ENCODE data around the gene ADAMTS10. TPM values are rescaled to one million over a fixed set of nuclear protein-coding genes. Genes with fewer than 3 reads are reported as not detected.

The ADAMTS10 gene
- total RNA-seq, 2 experiments from 2014 or later, result not detected

- ChIA-PET CTCF (ENCODE audit: unreplicated experiment) (no interaction called here), POLR2A (interaction anchor here (0.6 kb wide), 1 partner anchor 88 kb away, joined by 3 read pairs; no protein-coding TSS in a partner anchor)
- H3K27ac ChIP-seq (ENCODE audit: low read depth, low read length, poor library complexity, severe bottlenecking), result no peak overlapping the region
- intact Hi-C loops (cut with micrococcal nuclease; ENCODE audit: unreplicated experiment), result no loop called here
- DNase-seq (ENCODE audit: low spot score), result peak; percentile 30
- no peaks in the 10 kb centered on the region for H3K9me2 ChIP-seq (ENCODE audit: insufficient read depth, low read length)
- H3K9me3 ChIP-seq (ENCODE audit: low read length), result 0 out of 2 replicates have a peak, but pooled peaks cover 9% of the 10 kb centered on the region
- H3K4me3 ChIP-seq (ENCODE audit: low read depth, low read length, poor library complexity, severe bottlenecking), result no peak overlapping the region
- BruUV-seq (replicated peaks), result no TSS peak
- H3K79me2 ChIP-seq (ENCODE audit: insufficient read depth, low read depth, low read length), result no peaks in the 10 kb centered on the region
- no peak overlapping the region for H3K4me2 ChIP-seq (ENCODE audit: low read length)
- no peaks in the 10 kb centered on the region for H3K36me3 ChIP-seq (ENCODE audit: insufficient read depth, low read length)
- no peaks in the 10 kb centered on the region for H4K20me1 ChIP-seq (ENCODE audit: insufficient read depth, low read length)
- TF ChIP-seq CTCF (conservative IDR thresholded peaks at IDR 0.05; ENCODE audit: low read length), result no peak
- no peaks in the 10 kb centered on the region for H3K4me1 ChIP-seq (ENCODE audit: insufficient read depth, low read length, poor library complexity, severe bottlenecking)
- H2AFZ ChIP-seq (ENCODE audit: low read length), result no peak overlapping the region
Observed at GRCh38 chr19:8592231-8593009, 18.1 kb downstream of the ADAMTS10 start.

- Histone ChIP-seq H3K36me3 (ENCODE audit: insufficient read depth, low read length) (no peaks in the 10 kb centered on the region), H3K27ac (ENCODE audit: low read depth, low read length, poor library complexity, severe bottlenecking) (no peak overlapping the region), H4K20me1 (ENCODE audit: insufficient read depth, low read length) (no peaks in the 10 kb centered on the region), H3K9me3 (ENCODE audit: low read length) (0 out of 2 replicates have a peak, but pooled peaks cover 6% of the 10 kb centered on the region), H3K4me1 (ENCODE audit: insufficient read depth, low read length, poor library complexity, severe bottlenecking) (no peaks in the 10 kb centered on the region), H3K4me2 (ENCODE audit: low read length) (no peak overlapping the region), H2AFZ (ENCODE audit: low read length) (no peak overlapping the region), H3K9me2 (ENCODE audit: insufficient read depth, low read length) (no peaks in the 10 kb centered on the region), H3K4me3 (ENCODE audit: low read depth, low read length, poor library complexity, severe bottlenecking) (no peak overlapping the region), H3K79me2 (ENCODE audit: insufficient read depth, low read depth, low read length) (no peaks in the 10 kb centered on the region)
- no peak for TF ChIP-seq CTCF (conservative IDR thresholded peaks at IDR 0.05; ENCODE audit: low read length)
- TF ChIP-seq EZH2phosphoT487 (IDR thresholded peaks at IDR 0.05; ENCODE audit: borderline replicate concordance, low read depth, low read length), result no peak
- intact Hi-C loops (cut with micrococcal nuclease; ENCODE audit: unreplicated experiment), result no loop called here
- POLR2A ChIA-PET, result no interaction called here
- no TSS peak for BruUV-seq (replicated peaks)
- CTCF ChIA-PET (ENCODE audit: unreplicated experiment), result no interaction called here
- no peak for DNase-seq (ENCODE audit: low spot score)
Observed at GRCh38 chr19:8589177-8589714, 21.3 kb downstream of the ADAMTS10 start.

All from OCI-LY7 (cell line).